Adipose tissue (tissue), 3 donors: ENCODE measurements around the gene NCK2. TPM values are rescaled to one million over a fixed set of nuclear protein-coding genes. Genes with fewer than 3 reads are reported as not detected.

Experiments
- H3K27ac ChIP-seq: one replicate; pipeline ENCODE4 v1.5.1; 2013; ENCODE audit warnings: low read depth, low read length
- WGBS, 3 donors: extraction: QIAGEN DNeasy Blood & Tissue Kit; methylation state at CpG; one replicate each; pipeline ENCODE4 v1.1.7; 2013; 5-methylcytosine and 5-hydroxymethylcytosine counted together
- polyA plus RNA-seq, 3 donors: library from polyadenylated mRNA; stranded (reverse); fragments of 200-250 nt; gene quantifications; one replicate each; pipeline ENCODE4 v1.2.3, GENCODE V29; 2013
- donor health status: healthy with polysubstance abuse.
- donor health status: Bipolar disorder and iron deficiency.
- donor health status: healthy.

NCK2 gene
- polyA plus RNA-seq, 3 donors = 26.6 to 30.8 (median 27.2) TPM

DNA sequence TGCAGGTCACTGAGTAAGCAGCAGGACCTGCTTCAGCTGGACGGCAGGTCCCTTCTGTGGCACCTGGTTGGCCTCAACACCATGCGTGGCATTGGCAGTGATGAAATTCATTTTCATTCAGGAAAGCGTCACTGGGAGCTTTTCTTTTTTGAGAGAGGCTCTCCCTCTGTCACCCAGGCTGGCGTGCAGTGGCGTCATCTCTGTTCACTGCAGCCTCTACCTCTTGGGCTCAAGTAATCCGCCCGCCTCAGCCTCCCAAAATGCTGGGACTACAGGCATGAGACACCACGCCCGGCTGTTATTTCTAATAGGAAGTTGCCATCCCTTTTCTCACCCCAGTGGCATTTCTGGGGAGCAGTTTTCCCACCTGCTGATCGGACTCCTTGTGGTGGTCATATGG lies 39.3 kb downstream of the NCK2 start:
- 69 to 94% (median 81%) methylated on average over 10 of the region's 10 CpGs for WGBS, 3 donors
- H3K27ac ChIP-seq = no peak overlapping the region

DNA sequence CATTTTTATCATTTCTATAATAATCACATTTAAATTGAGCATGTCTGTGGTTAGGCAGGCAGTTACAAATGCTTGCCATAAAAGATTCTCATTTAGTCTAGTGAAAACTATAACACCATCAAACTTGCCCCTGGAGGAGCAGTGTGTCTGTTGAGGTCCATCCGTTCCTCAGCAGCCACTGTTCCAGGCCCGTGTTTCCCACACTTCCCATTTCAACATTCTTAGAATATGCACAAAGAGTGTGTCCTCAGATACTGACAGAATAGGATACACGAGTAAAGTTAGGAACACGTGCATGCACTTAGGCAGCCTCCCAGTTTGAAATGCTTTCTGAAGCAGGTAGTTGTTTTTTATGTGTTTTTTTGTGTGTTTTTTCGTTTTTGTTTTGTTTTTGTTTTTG lies 39.9 kb downstream of the NCK2 start:
- no peak overlapping the region for H3K27ac ChIP-seq
- 59 to 77% (median 65%) methylated on average over 5 of the region's 5 CpGs for WGBS, 3 donors

DNA sequence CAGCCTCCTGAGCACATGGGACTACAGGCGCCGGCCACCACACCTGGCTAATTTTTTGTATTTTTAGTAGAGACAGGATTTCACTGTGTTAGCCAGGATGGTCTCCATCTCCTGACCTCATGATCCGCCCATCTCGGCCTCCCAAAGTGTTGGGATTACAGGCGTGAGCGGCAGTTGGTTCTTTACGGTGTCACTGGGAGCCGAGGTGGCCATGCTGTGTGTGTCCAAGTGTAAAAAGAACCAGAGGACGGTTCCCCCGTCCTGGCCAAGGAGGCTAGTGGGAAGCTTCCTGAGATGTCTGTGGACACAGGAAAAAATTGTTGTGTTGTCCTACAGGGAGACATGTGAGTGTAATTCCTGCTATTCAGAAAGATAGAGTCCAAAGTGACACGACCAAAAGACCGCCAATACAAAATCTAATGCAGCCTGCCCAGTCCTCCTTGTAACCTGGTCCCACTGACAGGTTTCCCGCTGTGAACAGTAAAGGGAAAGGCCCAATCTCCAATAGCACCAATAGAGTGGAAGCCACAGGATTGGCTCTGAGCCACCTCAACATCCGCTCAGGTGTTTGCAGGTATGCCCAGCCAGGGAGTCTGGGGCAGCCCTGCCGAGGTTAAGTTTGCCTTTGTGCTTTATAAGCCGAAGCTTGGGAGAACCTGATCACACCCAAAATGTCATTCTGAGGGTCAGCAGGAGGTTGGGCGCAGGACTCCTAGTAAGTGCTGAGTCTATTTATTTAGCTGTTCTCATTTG lies 40.6 kb downstream of the NCK2 start:
- 91 to 96% (median 95%) methylated on average over 17 of the region's 17 CpGs for WGBS, 3 donors
- H3K27ac ChIP-seq = no peak overlapping the region

DNA sequence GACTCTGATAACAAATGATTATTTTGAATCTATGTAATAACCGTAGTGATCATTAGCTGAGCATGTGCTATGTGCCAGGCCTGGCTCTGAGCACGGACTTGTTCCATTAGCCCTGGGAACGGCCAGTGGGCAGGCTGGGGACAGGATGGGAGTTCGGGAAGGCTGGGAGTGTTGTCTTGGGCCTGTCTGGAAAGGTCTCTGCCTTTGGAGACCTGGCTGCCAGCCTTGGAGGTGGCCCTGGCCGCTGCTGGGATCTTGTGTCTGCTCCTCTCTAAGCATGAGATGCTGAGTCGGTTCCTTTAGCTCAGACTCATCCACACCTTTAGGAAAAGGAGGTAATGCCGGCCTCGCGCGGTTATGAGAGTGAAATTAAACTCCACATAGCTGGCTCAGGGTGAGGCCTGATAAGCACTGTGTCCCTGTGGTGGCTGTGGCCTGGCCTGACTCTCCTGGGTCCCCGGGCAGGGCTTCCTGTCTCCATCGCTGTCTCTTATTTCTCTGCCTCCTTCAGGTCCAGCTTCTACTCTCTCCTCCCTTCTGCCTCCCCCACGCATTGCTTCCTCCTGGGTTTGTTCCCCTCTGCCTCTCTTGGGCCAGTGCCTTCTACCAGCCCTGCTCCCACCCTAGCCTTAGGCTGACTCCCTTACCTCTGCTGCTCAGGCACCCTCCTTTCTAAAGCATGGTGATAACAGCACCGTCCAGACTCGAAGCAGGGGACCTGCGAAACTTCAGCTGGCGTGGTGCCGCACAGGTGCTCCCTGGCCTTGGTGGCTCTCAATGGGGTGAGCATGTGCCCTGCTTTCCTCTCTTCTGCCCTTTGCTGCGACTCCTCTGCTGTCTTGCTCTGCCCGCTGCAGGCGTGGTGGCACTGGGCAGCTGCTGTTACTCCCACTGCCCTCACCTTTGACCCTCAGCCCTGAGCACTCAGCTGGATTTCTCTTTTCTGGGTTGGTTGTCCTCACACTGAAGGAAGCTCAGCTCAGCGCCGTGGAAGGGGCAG lies 41.8 kb downstream of the NCK2 start:
- WGBS, 3 donors = 70 to 76% (median 71%) methylated on average over 23 of the region's 23 CpGs
- H3K27ac ChIP-seq = no peak overlapping the region

DNA sequence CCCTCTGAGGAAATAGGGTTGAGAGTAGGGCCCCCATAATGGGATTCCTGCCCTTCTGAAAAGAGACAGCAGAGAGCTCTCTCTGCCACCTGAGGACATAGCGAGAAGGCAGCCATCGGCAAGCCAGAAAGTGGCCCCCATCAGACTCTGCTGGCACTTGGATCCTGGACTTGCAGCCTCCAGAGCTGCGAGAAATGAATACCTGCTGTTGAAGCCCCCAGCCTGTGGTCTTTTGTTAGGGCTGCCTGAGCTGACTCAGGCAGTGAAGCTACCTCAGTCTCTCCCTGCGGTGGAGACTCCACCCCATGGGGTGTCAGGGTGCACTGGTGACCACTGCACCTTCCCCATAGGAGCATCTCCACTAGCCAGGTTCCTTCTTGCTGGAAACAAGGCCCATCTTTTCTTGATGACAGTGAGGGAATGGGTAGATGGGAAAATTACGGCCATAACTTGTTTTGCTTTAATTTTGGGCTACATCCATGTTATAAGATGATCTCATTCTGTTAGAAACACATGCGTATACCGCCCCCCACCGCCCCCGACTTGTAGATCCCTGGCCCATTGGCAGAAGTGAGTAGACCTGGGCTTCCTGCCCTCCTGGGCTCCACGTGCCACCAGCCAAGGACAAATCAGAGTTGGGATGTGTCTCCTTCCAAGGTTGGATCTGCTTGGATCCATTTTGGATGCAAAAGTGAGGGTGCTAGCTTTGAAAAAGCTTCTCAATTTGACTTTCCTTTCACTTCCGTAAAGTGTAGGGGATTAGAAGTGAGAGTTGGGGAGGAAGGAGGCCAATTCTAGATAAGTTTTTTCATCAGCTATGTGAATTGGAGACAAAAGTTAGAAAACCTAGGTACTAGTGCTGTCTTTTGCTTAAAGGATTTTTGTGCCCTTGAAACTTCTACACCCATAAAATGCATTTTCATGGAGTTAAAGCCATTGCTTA lies 42.9 kb downstream of the NCK2 start:
- WGBS, 3 donors = 85 to 92% (median 89%) methylated on average over 11 of the region's 11 CpGs
- H3K27ac ChIP-seq = no peak overlapping the region

DNA sequence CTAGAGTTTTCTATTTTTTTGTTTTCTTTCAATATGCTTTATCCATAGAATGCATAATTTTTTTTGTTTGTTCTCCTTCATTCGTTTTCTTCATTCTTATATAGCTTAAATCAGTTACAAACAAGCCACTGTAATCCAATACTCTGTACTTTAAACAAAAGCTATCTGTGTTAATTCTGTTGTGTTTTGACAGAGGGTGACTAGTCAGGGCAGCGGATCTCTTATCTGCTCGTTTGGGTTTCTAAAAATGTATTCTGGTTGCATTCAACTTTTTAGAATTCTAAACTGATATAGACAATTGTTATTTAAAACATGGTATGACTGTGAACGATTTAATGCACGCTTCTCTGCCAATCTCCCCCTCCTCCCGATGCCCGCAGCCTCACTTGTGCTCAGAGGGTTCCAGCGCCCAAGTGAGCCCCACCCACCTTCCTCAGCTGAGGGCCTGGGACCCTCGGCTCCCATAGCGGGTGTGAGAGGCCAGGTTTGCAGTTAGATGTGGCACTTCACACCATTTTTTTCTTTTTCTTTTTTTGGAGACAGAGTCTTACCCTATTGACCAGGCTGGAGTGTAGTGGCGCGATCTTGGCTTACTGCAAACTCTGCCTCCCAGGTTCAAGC lies 44.1 kb downstream of the NCK2 start:
- WGBS, 3 donors = 84 to 88% (median 85%) methylated on average over 12 of the region's 12 CpGs
- H3K27ac ChIP-seq = no peak overlapping the region

DNA sequence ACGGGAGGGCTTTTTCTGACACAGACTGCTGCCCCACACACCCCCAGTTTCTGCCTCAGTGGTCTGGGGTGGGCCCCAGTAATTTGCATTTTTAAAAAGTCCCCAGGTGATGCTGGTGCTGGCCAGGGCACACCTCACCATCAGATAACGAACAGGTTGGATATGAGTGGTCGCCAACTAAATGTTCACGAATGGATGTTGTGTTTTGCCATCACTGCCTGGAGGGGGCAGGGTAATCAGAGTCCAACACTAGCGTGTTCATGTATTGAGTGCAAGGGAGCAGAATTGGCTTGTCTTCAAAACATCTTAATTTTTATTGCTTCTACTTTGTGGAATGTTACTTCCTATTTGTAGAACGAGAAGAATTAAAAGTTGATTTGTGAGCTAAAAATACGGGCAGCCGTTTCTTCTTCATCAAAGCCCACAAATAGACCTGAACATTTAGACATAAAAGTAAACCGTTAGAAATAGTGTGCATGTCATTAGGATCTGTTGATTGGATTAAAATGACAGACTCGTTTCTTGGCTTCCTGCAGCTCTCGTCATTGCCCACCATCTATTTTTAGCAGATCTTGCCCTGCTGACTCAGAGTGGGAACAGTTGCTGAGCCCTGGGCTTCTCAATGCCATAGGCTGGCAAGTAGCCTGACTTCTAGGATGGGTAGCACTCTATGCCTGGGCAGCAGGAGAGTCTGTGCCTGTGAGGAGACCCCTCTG lies 45.2 kb downstream of the NCK2 start:
- no peak overlapping the region for H3K27ac ChIP-seq

DNA sequence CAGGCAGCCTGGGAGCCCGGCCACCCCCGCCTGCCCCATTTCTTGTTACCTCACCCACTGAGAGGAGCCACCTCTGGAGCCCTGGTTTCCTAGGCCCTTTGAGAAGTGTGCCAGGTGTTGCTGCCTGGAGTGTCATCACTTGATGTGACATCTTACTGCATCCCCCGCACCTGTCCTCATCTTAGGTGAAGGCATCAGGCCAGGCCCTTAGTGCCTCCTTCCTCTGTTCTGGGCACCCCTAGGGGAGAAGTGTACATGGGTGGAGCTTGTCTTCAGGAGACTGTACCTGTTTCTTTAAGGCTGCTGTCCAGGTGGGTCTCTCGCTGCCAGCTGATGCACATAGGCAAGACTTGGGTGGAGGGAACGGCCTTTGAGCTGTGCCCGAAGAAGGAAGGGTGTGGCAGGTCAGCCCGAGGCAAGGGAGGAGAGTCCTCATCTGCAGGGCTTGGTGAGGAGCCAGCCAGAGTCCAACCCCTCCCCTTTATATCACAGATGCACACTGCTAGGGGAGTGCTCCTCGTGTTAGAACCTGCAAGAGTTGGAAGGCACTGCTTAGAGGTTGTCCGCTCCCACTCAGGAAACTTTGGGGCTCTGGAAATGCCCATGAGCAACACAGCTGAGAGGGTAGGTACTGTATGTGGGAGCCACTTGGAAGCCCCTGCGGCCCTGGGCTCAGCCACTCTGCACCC lies 45.9 kb downstream of the NCK2 start:
- WGBS, 3 donors = 39 to 73% (median 45%) methylated on average over 10 of the region's 10 CpGs

More for the DNA sequence above, 45.2 kb downstream of the NCK2 start:
- WGBS, 3 donors = 38 to 59% (median 42%) methylated on average over 11 of the region's 11 CpGs

DNA sequence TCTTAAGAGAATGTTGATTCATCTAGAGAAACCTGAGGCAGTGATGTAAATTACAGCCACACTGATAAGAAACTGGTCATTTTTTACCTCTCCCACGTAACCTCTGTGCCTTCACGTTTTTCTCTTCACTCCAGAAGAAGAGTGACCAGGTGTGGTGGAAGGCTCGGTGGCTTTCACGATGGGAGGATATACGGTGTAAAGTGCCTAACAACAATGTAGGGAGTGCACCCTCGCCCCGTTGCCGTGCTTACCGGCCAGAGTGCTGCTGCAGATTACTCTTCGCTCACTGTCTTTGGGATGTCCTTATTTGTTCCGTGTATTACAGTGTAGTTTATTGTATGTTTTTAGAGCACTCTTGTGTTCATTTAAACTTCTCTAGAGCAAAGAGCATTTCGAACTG lies 46.5 kb downstream of the NCK2 start:
- H3K27ac ChIP-seq = no peak overlapping the region
- WGBS, 3 donors = 78 to 86% (median 85%) methylated on average over 12 of the region's 12 CpGs

More for the DNA sequence above, 45.9 kb downstream of the NCK2 start:
- H3K27ac ChIP-seq = no peak overlapping the region

DNA sequence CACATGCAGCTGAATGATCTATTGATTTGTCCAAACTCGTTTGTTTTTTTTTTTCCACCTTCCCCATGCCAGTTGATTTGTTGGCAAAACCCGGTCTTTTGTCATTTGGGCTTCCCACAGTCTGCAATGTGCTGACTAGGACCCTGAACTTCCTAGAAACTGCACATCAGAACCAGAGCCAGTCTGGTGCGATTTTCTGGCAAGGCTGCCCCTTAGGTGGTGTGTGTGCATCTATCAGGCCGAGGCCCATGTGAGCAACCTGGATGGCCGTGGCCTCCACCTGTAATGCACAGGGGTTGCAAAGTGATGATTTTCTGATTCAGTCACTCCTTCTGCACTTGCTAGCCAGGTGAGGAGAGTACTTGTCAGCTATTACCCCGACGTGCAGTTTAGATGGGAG lies 47.8 kb downstream of the NCK2 start:
- no peak overlapping the region for H3K27ac ChIP-seq
- WGBS, 3 donors = 78 to 90% (median 86%) methylated on average over 7 of the region's 7 CpGs

DNA sequence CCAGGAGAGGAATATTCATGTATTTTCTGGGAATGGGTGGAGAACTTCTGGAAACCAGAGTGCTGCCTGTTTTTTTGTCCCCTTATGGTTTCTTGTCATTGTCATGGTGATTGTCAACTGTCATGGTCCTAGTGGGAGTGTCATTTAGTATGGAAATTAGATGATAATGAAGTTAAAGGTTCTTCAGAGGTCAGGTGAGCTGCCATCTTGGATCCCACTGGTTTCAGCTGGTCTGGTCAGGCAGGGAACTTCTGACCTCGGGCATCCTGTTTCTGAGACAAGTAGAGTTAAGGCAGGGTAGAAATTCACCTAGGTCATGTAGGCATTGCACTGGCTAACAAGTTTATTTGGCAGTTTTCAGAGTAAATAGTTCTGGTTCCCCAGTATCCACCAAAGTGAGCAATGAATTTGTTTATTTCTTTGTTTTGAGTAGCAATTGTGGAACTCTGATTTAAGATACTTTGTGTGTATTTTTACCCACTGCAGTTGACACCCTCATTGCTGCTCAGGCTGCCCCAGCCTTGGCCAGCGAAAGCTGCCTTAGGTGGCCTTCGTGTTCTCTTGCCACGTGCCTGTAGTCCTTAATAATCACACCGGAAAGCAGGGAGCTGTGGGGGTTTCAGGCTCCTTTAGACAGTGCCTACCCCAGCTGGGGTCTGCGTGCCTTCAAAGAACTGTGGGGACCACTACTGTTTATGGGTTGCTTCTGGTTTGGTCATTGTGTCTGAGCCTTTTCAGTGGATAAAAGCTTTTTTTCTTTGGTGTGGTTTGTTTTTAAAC lies 48.7 kb downstream of the NCK2 start:
- WGBS, 3 donors = 92 to 93% (median 92%) methylated on average over 6 of the region's 6 CpGs
- H3K27ac ChIP-seq = no peak overlapping the region

DNA sequence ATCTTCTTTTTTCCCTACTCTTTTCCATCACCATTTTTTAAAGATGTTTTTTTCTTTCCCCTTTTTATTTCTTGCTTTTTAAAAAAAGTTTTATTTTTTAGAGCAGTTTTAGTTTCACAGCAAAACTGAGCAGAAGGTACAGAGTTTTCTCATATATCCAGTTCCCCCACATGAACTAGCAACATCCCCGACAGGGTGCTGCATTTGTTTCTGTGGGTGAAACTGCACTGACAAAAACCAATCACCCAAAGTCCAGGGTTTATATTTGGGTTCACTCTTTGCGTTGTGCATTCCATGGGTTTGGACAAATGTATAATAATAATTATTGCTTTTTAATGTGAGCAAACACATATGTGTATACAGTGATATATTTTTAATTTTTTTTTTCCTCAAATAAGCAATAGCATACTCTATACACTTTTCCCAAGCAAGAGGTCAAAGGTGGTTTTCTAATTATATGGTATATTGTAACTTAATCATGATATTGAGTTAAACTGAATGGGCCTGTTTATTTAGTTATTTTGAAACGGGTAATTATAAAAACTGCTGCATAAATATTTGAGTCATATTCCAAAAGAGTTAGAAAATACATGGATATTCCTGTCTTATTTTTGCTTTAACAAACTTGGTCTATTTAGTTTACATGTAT lies 50.3 kb downstream of the NCK2 start:
- H3K27ac ChIP-seq = no peak overlapping the region
- 40 to 54% (median 52%) methylated on average over 3 of the region's 3 CpGs for WGBS, 3 donors

DNA sequence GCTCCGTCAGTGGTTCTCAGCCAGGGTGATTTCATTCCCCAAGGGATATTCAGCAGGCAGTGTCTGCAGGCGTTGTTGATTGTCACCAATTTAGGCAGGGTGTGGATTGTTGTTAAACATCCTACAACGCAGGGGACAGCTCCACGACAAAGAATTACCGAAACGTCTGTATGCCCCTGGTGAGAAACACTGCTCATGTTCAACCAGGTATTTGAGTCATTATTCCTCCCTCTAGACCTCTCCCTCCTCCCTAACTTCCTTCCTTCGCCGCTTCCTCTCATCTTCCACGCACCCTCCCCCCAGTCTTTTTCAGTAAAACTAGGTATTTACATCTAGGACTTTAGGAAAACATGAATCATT lies 50.8 kb downstream of the NCK2 start:
- no peak overlapping the region for H3K27ac ChIP-seq
- 11 to 56% (median 17%) methylated on average over 9 of the region's 9 CpGs for WGBS, 3 donors

DNA sequence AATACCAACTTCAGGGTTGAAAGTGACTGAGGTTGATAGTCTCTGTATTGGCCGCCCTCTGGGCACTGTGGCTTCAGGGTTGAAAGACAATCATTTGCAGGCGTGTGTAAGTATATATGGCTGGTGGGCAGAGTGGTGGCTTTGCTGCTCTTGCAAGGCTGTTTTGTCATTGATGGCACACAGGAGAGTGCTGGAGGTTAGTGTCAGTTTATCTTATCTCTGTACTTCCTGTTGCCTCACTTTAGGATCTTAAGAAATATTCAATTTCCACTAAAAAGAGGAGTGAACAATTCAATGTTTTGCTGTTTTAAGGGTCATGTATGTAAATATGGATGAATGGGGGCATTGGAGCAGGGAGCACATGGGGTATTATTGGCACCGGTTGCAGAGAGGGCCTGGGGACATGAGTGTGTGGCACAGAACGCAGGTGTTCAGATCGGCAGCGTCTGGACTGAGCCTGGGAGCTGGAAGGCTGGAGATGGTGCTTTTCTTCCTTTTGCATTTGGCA lies 51.5 kb downstream of the NCK2 start:
- H3K27ac ChIP-seq = no peak overlapping the region

DNA sequence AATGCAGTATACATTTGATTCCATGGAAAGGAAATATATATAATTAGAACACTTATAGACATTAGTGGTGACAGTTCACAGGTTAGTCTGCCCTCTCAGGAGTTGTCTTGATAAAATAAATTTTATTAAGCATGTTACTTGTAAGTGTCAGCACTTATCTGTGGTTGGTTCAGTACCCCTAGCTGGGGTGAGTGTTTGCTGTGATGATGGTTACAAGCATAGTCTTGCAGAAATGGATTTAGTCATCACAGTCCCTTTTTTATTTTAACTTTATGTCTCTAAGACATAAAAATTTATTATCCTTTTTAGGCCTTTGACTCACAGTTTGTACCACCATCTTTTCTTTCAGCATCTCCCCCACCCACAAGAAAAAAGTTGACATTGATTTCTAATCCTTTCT lies 52.1 kb downstream of the NCK2 start:
- no peak overlapping the region for H3K27ac ChIP-seq

More for the DNA sequence above, 51.5 kb downstream of the NCK2 start:
- WGBS, 3 donors = 36 to 73% (median 40%) methylated on average over 6 of the region's 6 CpGs
